ENCODE results near the gene CALM3. TPM values are rescaled to one million over a fixed set of nuclear protein-coding genes. Genes with fewer than 3 reads are reported as not detected.
A peak's percentile ranks its signal among the peaks of the same experiment; 100 is the strongest.

The CALM3 gene
- total and polyA plus RNA-seq, 9 donors, result 80.5 to 646 (median 225) TPM

- peak in 3 of 5 donors; percentile 15 to 29 (median 17) for DNase-seq
- no peak overlapping the region for H3K27ac ChIP-seq
- WGBS, 3 donors, result 56 to 64% (median 58%) methylated on average over 17 of the region's 17 CpGs
- no peaks in the 10 kb centered on the region for H3K9me3 ChIP-seq
- intact Hi-C loops (cut with DNase I), result loop anchor here in 1 of 4 donors (10.0 kb wide), 1 partner anchor 54 kb away; the partner anchor contains the start of gene DACT3
- no peak overlapping the region for H3K4me3 ChIP-seq
- no peak for TF ChIP-seq EP300 (IDR thresholded peaks at IDR 0.05)
- no peak for TF ChIP-seq CTCF (IDR thresholded peaks at IDR 0.05)
- TF ChIP-seq POLR2A (IDR thresholded peaks at IDR 0.05), result no peak
- no peaks in the 10 kb centered on the region for H3K36me3 ChIP-seq
- no peaks in the 10 kb centered on the region for H3K4me1 ChIP-seq (ENCODE audit: insufficient read depth)
- H3K27me3 ChIP-seq, result no peaks in the 10 kb centered on the region
Observed at GRCh38 chr19:46610851-46611770, 10.0 kb downstream of the CALM3 start.

GRCh38 chr19:46611776-46612175, 10.6 kb downstream of the CALM3 start:
- Histone ChIP-seq H3K27me3 (no peaks in the 10 kb centered on the region), H3K9me3 (no peaks in the 10 kb centered on the region), H3K4me1 (ENCODE audit: insufficient read depth) (no peaks in the 10 kb centered on the region), H3K36me3 (no peaks in the 10 kb centered on the region), H3K27ac (no peak overlapping the region), H3K4me3 (no peak overlapping the region)
- 64 to 77% (median 68%) methylated on average over 6 of the region's 6 CpGs for WGBS, 3 donors
- DNase-seq, result peak in 3 of 5 donors; percentile 11 to 29 (median 19)
- TF ChIP-seq POLR2A (IDR thresholded peaks at IDR 0.05), result no peak
- no peak for TF ChIP-seq CTCF (IDR thresholded peaks at IDR 0.05)
- TF ChIP-seq EP300 (IDR thresholded peaks at IDR 0.05), result no peak
- intact Hi-C loops (cut with DNase I), result loop anchor here in 1 of 4 donors (10.0 kb wide), 1 partner anchor 53 kb away; the partner anchor contains the start of gene DACT3

DNA sequence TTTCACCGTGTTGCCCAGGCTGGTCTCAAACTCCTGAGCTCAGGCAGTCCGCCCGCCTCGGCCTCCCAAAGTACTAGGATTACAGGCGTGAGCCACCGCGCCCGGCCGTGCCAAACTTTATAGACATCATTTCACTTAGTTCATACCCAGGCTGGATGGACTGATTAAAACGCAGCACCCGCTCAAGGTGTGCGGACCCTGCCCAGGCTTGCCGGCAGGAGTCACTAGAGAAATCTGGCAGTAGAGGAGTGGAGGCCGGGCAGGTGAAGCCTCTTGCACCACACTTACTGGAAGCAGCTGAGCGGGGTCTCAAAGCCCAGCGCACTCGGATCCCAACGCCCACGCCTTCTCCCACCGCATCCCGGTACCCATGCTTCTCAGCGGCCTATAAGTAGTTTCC, 12.4 kb downstream of the CALM3 start:
- H3K9me3 ChIP-seq, result no peaks in the 10 kb centered on the region
- no peaks in the 10 kb centered on the region for H3K27me3 ChIP-seq
- no peaks in the 10 kb centered on the region for H3K4me1 ChIP-seq (ENCODE audit: insufficient read depth)
- intact Hi-C loops (cut with DNase I), result loop anchor here in 1 of 4 donors (10.0 kb wide), 1 partner anchor 51 kb away; the partner anchor contains the start of gene DACT3
- 86 to 89% (median 88%) methylated on average over 22 of the region's 22 CpGs for WGBS, 3 donors
- H3K36me3 ChIP-seq, result no peaks in the 10 kb centered on the region
- H3K27ac ChIP-seq, result no peak overlapping the region
- TF ChIP-seq EP300 (IDR thresholded peaks at IDR 0.05) (no peak), CTCF (IDR thresholded peaks at IDR 0.05) (no peak)
- peak in 3 of 5 donors; percentile 18 to 37 (median 26) for DNase-seq
- no peak overlapping the region for H3K4me3 ChIP-seq

- Histone ChIP-seq H3K9me3 (no peaks in the 10 kb centered on the region), H3K4me1 (ENCODE audit: insufficient read depth) (no peaks in the 10 kb centered on the region), H3K27me3 (no peaks in the 10 kb centered on the region), H3K27ac (no peak overlapping the region), H3K36me3 (no peaks in the 10 kb centered on the region), H3K4me3 (no peak overlapping the region)
- WGBS, 3 donors, result 8% methylated on average over 12 of the region's 12 CpGs
- intact Hi-C loops (cut with DNase I), result loop anchor here in 2 of 4 donors (2.0 to 10.0 kb wide), 2 partner anchors 51 kb away; partner anchors contain the start of gene DACT3 (in 1 of the 2)
- no peak for TF ChIP-seq EP300 (IDR thresholded peaks at IDR 0.05)
- TF ChIP-seq CTCF (IDR thresholded peaks at IDR 0.05), result peak; percentile 63 to 88 (median 76)
- peak; percentile 69 to 88 (median 86) for DNase-seq
Observed at GRCh38 chr19:46614114-46614722, 13.1 kb downstream of the CALM3 start.
